Lower leg skin (tissue), 3 donors: Measurements from ENCODE around the gene EHBP1.

Experiments
- POLR2A ChIP-seq, 2 donors: fragments of 450-650 bp; IDR thresholded peaks; one replicate each; pipeline ENCODE4 v1.6.1; 2016 to 2017; ENCODE audit warnings: antibody characterized with exemption in 2 of 2, mild to moderate bottlenecking in 1 of 2, moderate library complexity in 1 of 2
- TF ChIP-seq, protein P1 (sequence below), 3 donors: fragments of 450-650 bp; IDR thresholded peaks; one replicate each; pipeline ENCODE4 v1.5.1; 2016; ENCODE audit warnings: antibody characterized with exemption in 3 of 3, mild to moderate bottlenecking in 3 of 3, moderate library complexity in 2 of 3

DNA sequence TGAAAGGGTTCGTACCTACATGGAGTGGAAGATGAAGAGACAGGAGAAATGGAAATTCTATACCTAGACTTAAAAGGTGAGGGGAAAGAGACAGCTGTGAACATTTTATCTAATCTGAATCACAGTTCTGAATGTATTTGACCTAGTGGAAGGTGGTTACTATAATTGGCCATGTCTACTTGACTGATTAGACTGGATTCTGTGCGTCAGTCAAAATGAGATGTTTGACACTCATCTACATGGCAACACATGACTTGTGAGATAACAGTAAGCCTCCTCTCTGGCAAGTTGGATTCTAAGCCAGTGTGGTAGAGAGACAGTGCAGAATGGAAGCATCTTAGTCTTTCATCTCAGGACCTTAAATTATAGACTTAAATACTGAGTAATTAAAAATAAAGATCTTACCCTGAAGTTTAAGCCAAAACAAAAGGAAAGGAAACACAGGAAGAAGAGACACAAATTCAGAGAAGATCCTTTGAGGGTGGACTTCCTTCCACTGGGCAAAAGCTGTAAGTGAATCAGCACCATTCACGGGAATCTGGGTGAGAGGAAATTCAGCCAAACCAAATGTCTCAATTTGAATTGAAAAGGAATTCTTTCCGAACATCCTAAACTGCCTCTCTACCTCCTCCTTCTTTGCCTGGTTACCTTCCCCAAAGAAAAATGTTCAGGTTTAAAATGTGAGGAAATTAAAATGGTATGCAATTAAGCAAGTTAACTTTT lies 121.6 kb downstream of the EHBP1 start:
- no peak for TF ChIP-seq POLR2A (IDR thresholded peaks at IDR 0.05)
- TF ChIP-seq, protein P1, sequence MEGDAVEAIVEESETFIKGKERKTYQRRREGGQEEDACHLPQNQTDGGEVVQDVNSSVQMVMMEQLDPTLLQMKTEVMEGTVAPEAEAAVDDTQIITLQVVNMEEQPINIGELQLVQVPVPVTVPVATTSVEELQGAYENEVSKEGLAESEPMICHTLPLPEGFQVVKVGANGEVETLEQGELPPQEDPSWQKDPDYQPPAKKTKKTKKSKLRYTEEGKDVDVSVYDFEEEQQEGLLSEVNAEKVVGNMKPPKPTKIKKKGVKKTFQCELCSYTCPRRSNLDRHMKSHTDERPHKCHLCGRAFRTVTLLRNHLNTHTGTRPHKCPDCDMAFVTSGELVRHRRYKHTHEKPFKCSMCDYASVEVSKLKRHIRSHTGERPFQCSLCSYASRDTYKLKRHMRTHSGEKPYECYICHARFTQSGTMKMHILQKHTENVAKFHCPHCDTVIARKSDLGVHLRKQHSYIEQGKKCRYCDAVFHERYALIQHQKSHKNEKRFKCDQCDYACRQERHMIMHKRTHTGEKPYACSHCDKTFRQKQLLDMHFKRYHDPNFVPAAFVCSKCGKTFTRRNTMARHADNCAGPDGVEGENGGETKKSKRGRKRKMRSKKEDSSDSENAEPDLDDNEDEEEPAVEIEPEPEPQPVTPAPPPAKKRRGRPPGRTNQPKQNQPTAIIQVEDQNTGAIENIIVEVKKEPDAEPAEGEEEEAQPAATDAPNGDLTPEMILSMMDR (IDR thresholded peaks at IDR 0.05): no peak
